CD14-positive monocyte (primary cell): ENCODE results near the gene CCS. TPM values are rescaled to one million over a fixed set of nuclear protein-coding genes. Genes with fewer than 3 reads are reported as not detected.
A peak's percentile ranks its signal among the peaks of the same experiment; 100 is the strongest.

Experiments
- DNase-seq, 3 donors: peaks; one replicate each; pipeline ENCODE4 v3.0.0-alpha.2; 2011 to 2022
- H2AFZ ChIP-seq: 2 replicates; pipeline ENCODE4 v1.6.0; 2012; ENCODE audit warnings: mild to moderate bottlenecking, low read depth, low read length, inconsistent platforms; ENCODE audit not compliant: insufficient read depth, poor library complexity, severe bottlenecking
- H3K27ac ChIP-seq, 2 donors: 1 replicate in 1 of 2; 2 replicates in 1 of 2; pipeline ENCODE4 v1.5.1; 2012 to 2013; ENCODE audit warnings: low read length in 2 of 2, control low read depth in 1 of 2, inconsistent platforms in 1 of 2, low read depth in 1 of 2, mild to moderate bottlenecking in 1 of 2
- H3K27me3 ChIP-seq, 2 donors: one replicate each; pipeline versions ENCODE4 v1.6.0 to v1.6.1; 2011 to 2013; ENCODE audit warnings: low read length in 2 of 2; ENCODE audit not compliant: control insufficient read depth in 2 of 2, insufficient read depth in 2 of 2
- H3K36me3 ChIP-seq, 2 donors: replicated peaks in 1 of 2; 1 replicate in 1 of 2; 2 replicates in 1 of 2; pipeline versions ENCODE4 v1.5.1 to v1.6.1; 2012 to 2013; ENCODE audit warnings: low read length in 2 of 2, control low read depth in 1 of 2, inconsistent platforms in 1 of 2, mild to moderate bottlenecking in 1 of 2; ENCODE audit not compliant: insufficient read depth in 2 of 2, control insufficient read depth in 1 of 2
- H3K4me1 ChIP-seq, 2 donors: 1 replicate in 1 of 2; 2 replicates in 1 of 2; pipeline versions ENCODE4 v1.5.1 to v1.6.1; 2012 to 2013; ENCODE audit warnings: low read length in 2 of 2, control low read depth in 1 of 2, inconsistent platforms in 1 of 2, mild to moderate bottlenecking in 1 of 2, moderate library complexity in 1 of 2; ENCODE audit not compliant: insufficient read depth in 2 of 2, control insufficient read depth in 1 of 2
- H3K4me2 ChIP-seq: replicated peaks from 2 replicates; pipeline ENCODE3; 2012; ENCODE audit warnings: low read length, moderate library complexity, mild to moderate bottlenecking; ENCODE audit not compliant: poor library complexity, severe bottlenecking; ENCODE audit errors: extremely low read depth
- H3K4me3 ChIP-seq, 3 experiments: fragments of 200-600 bp in 1 of 3; sonication (generic) in 1 of 3; replicated peaks in 1 of 3; 1 replicate in 2 of 3; 2 replicates in 1 of 3; pipeline ENCODE4 v1.5.1; 2011 to 2013; ENCODE audit warnings: low read length in 3 of 3, mild to moderate bottlenecking in 3 of 3, control low read depth in 2 of 3, low read depth in 2 of 3, inconsistent platforms in 1 of 3, moderate library complexity in 1 of 3
- H3K79me2 ChIP-seq: 2 replicates; pipeline ENCODE4 v1.6.0; 2012; ENCODE audit warnings: mild to moderate bottlenecking, control low read depth, inconsistent platforms, low read length, moderate library complexity; ENCODE audit not compliant: insufficient read depth
- H3K9ac ChIP-seq: 2 replicates; pipeline ENCODE4 v1.6.0; 2017; ENCODE audit warnings: low read length, mild to moderate bottlenecking; ENCODE audit not compliant: insufficient read depth, poor library complexity, severe bottlenecking
- H3K9me3 ChIP-seq, 2 donors: replicated peaks in 1 of 2; 1 replicate in 1 of 2; 2 replicates in 1 of 2; pipeline versions ENCODE4 v1.5.1 to v1.6.1; 2012 to 2013; ENCODE audit warnings: low read length in 2 of 2, control low read depth in 1 of 2; ENCODE audit not compliant: control insufficient read depth in 1 of 2, insufficient read depth in 1 of 2
- H4K20me1 ChIP-seq: 2 replicates; pipeline ENCODE4 v1.6.0; 2012; ENCODE audit warnings: mild to moderate bottlenecking, low read length, control low read depth, moderate library complexity; ENCODE audit not compliant: insufficient read depth
- H3K27ac Mint-ChIP-seq, 7 donors: one replicate each; pipeline ENCODE4 v1.8.0; 2020; ENCODE audit warnings: mild to moderate bottlenecking in 7 of 7, mixed read lengths in 7 of 7, moderate library complexity in 6 of 7, inconsistent platforms in 2 of 7
- H3K27me3 Mint-ChIP-seq, 3 donors: one replicate each; pipeline ENCODE4 v1.8.0; 2021 to 2022; ENCODE audit warnings: low read depth in 3 of 3, mild to moderate bottlenecking in 3 of 3, mixed read lengths in 3 of 3, moderate library complexity in 3 of 3, inconsistent platforms in 1 of 3
- H3K36me3 Mint-ChIP-seq, 2 donors: one replicate each; pipeline ENCODE4 v1.8.0; 2020; ENCODE audit warnings: mixed read lengths in 2 of 2, inconsistent platforms in 1 of 2, mild to moderate bottlenecking in 1 of 2
- H3K4me1 Mint-ChIP-seq: one replicate; pipeline ENCODE4 v1.8.0; 2020; ENCODE audit warnings: mild to moderate bottlenecking, mixed read lengths
- H3K4me3 Mint-ChIP-seq, 2 donors: one replicate each; pipeline ENCODE4 v1.8.0; 2020; ENCODE audit warnings: mild to moderate bottlenecking in 2 of 2, mixed read lengths in 2 of 2, moderate library complexity in 1 of 2
- H3K9me3 Mint-ChIP-seq, 7 donors: one replicate each; pipeline ENCODE4 v1.8.0; 2020 to 2022; ENCODE audit warnings: mixed read lengths in 7 of 7, mild to moderate bottlenecking in 6 of 7, moderate library complexity in 6 of 7, inconsistent platforms in 2 of 7
- WGBS: methylation state at CpG from one replicate; pipeline ENCODE4 v1.1.5; 2013; ENCODE audit warnings: missing lambda C conversion rate; ENCODE audit not compliant: insufficient coverage; 5-methylcytosine and 5-hydroxymethylcytosine counted together
- intact Hi-C, 2 donors: fragments of 100-400 bp; cut with micrococcal nuclease; formaldehyde crosslinking; loops; one replicate each; pipeline versions ENCODE4 v1.15.0 to v1.15.1; 2023
- polyA plus RNA-seq, 3 donors: library from polyadenylated mRNA; depleted of rRNA in 1 of 3; unstranded in 2 of 3; stranded (reverse) in 1 of 3; fragments of 300-500 nt in 2 of 3; fragments of >200 nt in 1 of 3; fragmentation: Illumina TruSeq in 2 of 3; gene quantifications; 1 replicate in 2 of 3; 2 replicates in 1 of 3; pipeline ENCODE4 v1.2.3, GENCODE V29; 2012 to 2021
- TF ChIP-seq, protein P1 (sequence below): fragments of 200-600 bp; IDR thresholded peaks from one replicate; pipeline ENCODE4 v1.8.0; 2022; ENCODE audit warnings: antibody characterized with exemption, mild to moderate bottlenecking

Gene CCS
- polyA plus RNA-seq, 3 donors, result 26.9 to 67.9 (median 37.0) TPM

DNA sequence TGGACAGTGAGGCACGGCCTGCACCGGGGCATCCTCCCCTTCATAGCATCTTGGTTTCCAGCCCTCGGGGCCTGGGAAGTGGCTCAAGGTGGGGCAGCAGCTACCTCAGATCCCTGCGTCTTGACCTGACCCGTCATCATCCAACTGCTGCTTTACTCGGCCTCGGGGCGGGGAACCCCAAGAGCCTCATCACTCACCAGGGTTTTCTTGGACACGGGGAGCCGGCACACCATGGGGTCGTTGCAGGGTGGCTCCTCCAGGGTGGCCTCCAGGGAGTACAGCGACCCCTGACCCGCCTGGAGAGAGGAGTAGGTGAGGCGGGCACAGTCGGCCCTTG lies 25.2 kb upstream of the CCS start:
- WGBS, result 91% methylated on average over 6 of the region's 15 CpGs
- TF ChIP-seq, protein P1, sequence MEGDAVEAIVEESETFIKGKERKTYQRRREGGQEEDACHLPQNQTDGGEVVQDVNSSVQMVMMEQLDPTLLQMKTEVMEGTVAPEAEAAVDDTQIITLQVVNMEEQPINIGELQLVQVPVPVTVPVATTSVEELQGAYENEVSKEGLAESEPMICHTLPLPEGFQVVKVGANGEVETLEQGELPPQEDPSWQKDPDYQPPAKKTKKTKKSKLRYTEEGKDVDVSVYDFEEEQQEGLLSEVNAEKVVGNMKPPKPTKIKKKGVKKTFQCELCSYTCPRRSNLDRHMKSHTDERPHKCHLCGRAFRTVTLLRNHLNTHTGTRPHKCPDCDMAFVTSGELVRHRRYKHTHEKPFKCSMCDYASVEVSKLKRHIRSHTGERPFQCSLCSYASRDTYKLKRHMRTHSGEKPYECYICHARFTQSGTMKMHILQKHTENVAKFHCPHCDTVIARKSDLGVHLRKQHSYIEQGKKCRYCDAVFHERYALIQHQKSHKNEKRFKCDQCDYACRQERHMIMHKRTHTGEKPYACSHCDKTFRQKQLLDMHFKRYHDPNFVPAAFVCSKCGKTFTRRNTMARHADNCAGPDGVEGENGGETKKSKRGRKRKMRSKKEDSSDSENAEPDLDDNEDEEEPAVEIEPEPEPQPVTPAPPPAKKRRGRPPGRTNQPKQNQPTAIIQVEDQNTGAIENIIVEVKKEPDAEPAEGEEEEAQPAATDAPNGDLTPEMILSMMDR, result no peak
- no peak for DNase-seq
- no peak overlapping the region for H3K27ac ChIP-seq
- H3K9ac ChIP-seq, result peak overlapping the region; percentile 53
- intact Hi-C loops, result no loop called here
- H3K9me3 Mint-ChIP-seq, result peaks cover 0 to 5% (median 1%) of the 10 kb centered on the region in 7 donors
- H3K4me3 Mint-ChIP-seq, result peak overlapping the region; percentile 64 to 82
- no peaks in the 10 kb centered on the region for H3K79me2 ChIP-seq
- H3K4me3 ChIP-seq, result peak overlapping the region in 1 of 3 experiments; percentile 73
- H3K36me3 ChIP-seq, result no peaks in the 10 kb centered on the region
- no peak overlapping the region for H3K27ac Mint-ChIP-seq
- H3K4me1 Mint-ChIP-seq, result peaks cover 7% of the 10 kb centered on the region
- H2AFZ ChIP-seq, result peak overlapping the region; percentile 89
- peak overlapping the region; percentile 86 for H3K4me2 ChIP-seq
- peaks cover 22 to 25% (median 22%) of the 10 kb centered on the region in 3 donors for H3K27me3 Mint-ChIP-seq
- peaks cover 4 to 12% of the 10 kb centered on the region in 2 donors for H3K4me1 ChIP-seq
- no peaks in the 10 kb centered on the region for H4K20me1 ChIP-seq
- H3K27me3 ChIP-seq, result peaks cover 0 to 17% of the 10 kb centered on the region in 2 donors
- H3K36me3 Mint-ChIP-seq, result no peaks in the 10 kb centered on the region
- no peaks in the 10 kb centered on the region for H3K9me3 ChIP-seq

GRCh38 chr11:66568124-66568916 lies 24.7 kb upstream of the CCS start, which contains the start of gene CTSF:
CTSF (minus strand) TSS chr11:66568606; CDS start chr11:66568486, 120 bp downstream.
- TF ChIP-seq, protein P1, result no peak
- Mint-ChIP-seq H3K4me3 (peak within 1 kb of the TSS; percentile 64 to 87), H3K27me3 (peaks cover 22 to 25% (median 23%) of the 10 kb centered on the region in 3 donors), H3K36me3 (no peaks in the 10 kb centered on the region), H3K27ac (no peak within 1 kb of the TSS), H3K9me3 (peaks cover 0 to 5% (median 1%) of the 10 kb centered on the region in 7 donors), H3K4me1 (peaks cover 7% of the 10 kb centered on the region)
- peak; percentile 56 to 66 (median 64) for DNase-seq
- H2AFZ ChIP-seq, result peak within 1 kb of the TSS; percentile 89
- no peaks in the 10 kb centered on the region for H3K36me3 ChIP-seq
- H3K4me1 ChIP-seq, result peaks cover 4 to 12% of the 10 kb centered on the region in 2 donors
- no peak within 1 kb of the TSS for H3K27ac ChIP-seq
- intact Hi-C loops, result no loop called here
- H4K20me1 ChIP-seq, result no peaks in the 10 kb centered on the region
- H3K9ac ChIP-seq, result peak within 1 kb of the TSS; percentile 53
- peaks cover 0 to 17% of the 10 kb centered on the region in 2 donors for H3K27me3 ChIP-seq
- 4% methylated on average over 75 of the region's 77 CpGs for WGBS
- no peaks in the 10 kb centered on the region for H3K9me3 ChIP-seq
- peak within 1 kb of the TSS in 2 of 3 experiments; percentile 21 to 73 for H3K4me3 ChIP-seq
- H3K4me2 ChIP-seq, result peak within 1 kb of the TSS; percentile 86
- H3K79me2 ChIP-seq, result no peaks in the 10 kb centered on the region
